H1 (cell line): ENCODE results near the gene ADGRG7. TPM values are rescaled to one million over a fixed set of nuclear protein-coding genes. Genes with fewer than 3 reads are reported as not detected.

Experiments
- CTCF ChIA-PET: fragments of 300-600 bp; sonication (Branson Sonifier 250); formaldehyde crosslinking; loops from one replicate; lab custom pipeline; 2021; ENCODE audit not compliant: partially characterized antibody; lab: Charles Lee
- POLR2A ChIA-PET: fragments of 300-600 bp; sonication (Branson Sonifier 250); formaldehyde crosslinking; loops from one replicate; lab custom pipeline; 2021; ENCODE audit warnings: inconsistent platforms; ENCODE audit not compliant: partially characterized antibody; lab: Charles Lee
- DNase-seq, 2 experiments: peaks; one replicate each; pipeline versions ENCODE4 v3.0.0 to v3.0.0-alpha.2; 2010 to 2022; ENCODE audit warnings: low spot score in 2 of 2, low read depth in 1 of 2, mixed read lengths in 1 of 2
- FAIRE-seq: peaks from 2 replicates; lab custom pipeline; 2011; peaks lifted over from hg19 to GRCh38; lab: Jason Lieb, UNC
- H2AFZ ChIP-seq: 2 replicates; pipeline ENCODE4 v1.8.1; 2012; ENCODE audit warnings: low read length, inconsistent platforms
- H2AK5ac ChIP-seq: 2 replicates; pipeline ENCODE4 v1.6.1; 2013; ENCODE audit warnings: low read depth, low read length
- H2BK120ac ChIP-seq: replicated peaks from 2 replicates; pipeline ENCODE3; 2013; ENCODE audit warnings: low read depth, low read length, inconsistent platforms
- H2BK12ac ChIP-seq: 2 replicates; pipeline ENCODE4 v1.6.1; 2013; ENCODE audit warnings: low read depth, low read length
- H2BK15ac ChIP-seq: 2 replicates; pipeline ENCODE4 v1.6.1; 2013; ENCODE audit warnings: low read length
- H2BK20ac ChIP-seq: 2 replicates; pipeline ENCODE4 v1.6.1; 2013; ENCODE audit warnings: low read length
- H2BK5ac ChIP-seq: 2 replicates; pipeline ENCODE4 v1.6.1; 2013; ENCODE audit warnings: low read depth, low read length
- H3K14ac ChIP-seq: 2 replicates; pipeline ENCODE4 v1.6.1; 2013; ENCODE audit warnings: inconsistent platforms; ENCODE audit not compliant: insufficient read length
- H3K18ac ChIP-seq: 2 replicates; pipeline ENCODE4 v1.6.1; 2013; ENCODE audit warnings: low read length; ENCODE audit errors: extremely low read depth
- H3K23ac ChIP-seq: 2 replicates; pipeline ENCODE4 v1.6.1; 2013; ENCODE audit warnings: inconsistent platforms; ENCODE audit not compliant: insufficient read length
- H3K23me2 ChIP-seq: 2 replicates; pipeline ENCODE4 v1.6.1; 2013; ENCODE audit warnings: low read depth, low read length
- H3K27ac ChIP-seq: 2 replicates; pipeline ENCODE4 v1.6.1; 2011; ENCODE audit warnings: low read depth, low read length, inconsistent platforms
- H3K27me3 ChIP-seq, 4 experiments: replicated peaks in 1 of 4; 1 replicate in 1 of 4; 2 replicates in 3 of 4; pipeline versions ENCODE4 v1.6.1 to v1.8.1; 2011 to 2013; ENCODE audit warnings: low read length in 3 of 4, mild to moderate bottlenecking in 3 of 4, inconsistent platforms in 2 of 4, mixed read lengths in 2 of 4, moderate library complexity in 1 of 4; ENCODE audit not compliant: control insufficient read depth in 3 of 4, insufficient read depth in 3 of 4; ENCODE audit errors: extremely low read depth in 1 of 4
- H3K36me3 ChIP-seq, 4 experiments: 2 replicates each; pipeline versions ENCODE4 v1.6.1 to v1.8.1; 2011 to 2013; ENCODE audit warnings: mild to moderate bottlenecking in 4 of 4, low read length in 3 of 4, moderate library complexity in 2 of 4, control low read depth in 1 of 4, inconsistent platforms in 1 of 4; ENCODE audit not compliant: insufficient read depth in 4 of 4, control insufficient read depth in 2 of 4
- H3K4ac ChIP-seq: replicated peaks from 2 replicates; pipeline ENCODE3; 2013; ENCODE audit warnings: low read length, low read depth, mixed read lengths, inconsistent platforms; ENCODE audit not compliant: insufficient read length
- H3K4me1 ChIP-seq, 4 experiments: replicated peaks in 1 of 4; 1 replicate in 1 of 4; 2 replicates in 3 of 4; pipeline versions ENCODE4 v1.6.1 to v1.8.1; 2011 to 2013; ENCODE audit warnings: low read length in 3 of 4, inconsistent platforms in 2 of 4, mixed read lengths in 1 of 4; ENCODE audit not compliant: insufficient read depth in 4 of 4, control insufficient read depth in 3 of 4
- H3K4me2 ChIP-seq, 2 experiments: 2 replicates each; pipeline versions ENCODE4 v1.6.1 to v1.8.1; 2011 to 2013; ENCODE audit warnings: low read depth in 2 of 2, low read length in 2 of 2, control low read depth in 1 of 2, inconsistent platforms in 1 of 2, mild to moderate bottlenecking in 1 of 2; ENCODE audit not compliant: insufficient read depth in 1 of 2
- H3K4me3 ChIP-seq, 4 experiments: fragments of 200-600, 300-600 bp in 1 of 4; sonication (generic), shearing (Covaris generic), sonication (Bioruptor Twin) in 1 of 4; 2 replicates each; pipeline versions ENCODE4 v1.5.1 to v1.8.1; 2011 to 2016; ENCODE audit warnings: low read length in 4 of 4, low read depth in 3 of 4, control low read depth in 2 of 4, inconsistent platforms in 2 of 4, mild to moderate bottlenecking in 2 of 4, mixed read lengths in 1 of 4, moderate library complexity in 1 of 4; ENCODE audit not compliant: insufficient read depth in 2 of 4; ENCODE audit errors: extremely low read depth in 1 of 4
- H3K56ac ChIP-seq: replicated peaks from 2 replicates; pipeline ENCODE3; 2013; ENCODE audit warnings: low read depth, mild to moderate bottlenecking, mixed read lengths, low read length, inconsistent platforms; ENCODE audit not compliant: insufficient read length
- H3K79me1 ChIP-seq: 2 replicates; pipeline ENCODE4 v1.6.1; 2013; ENCODE audit warnings: low read depth, low read length, control low read depth
- H3K79me2 ChIP-seq, 2 experiments: 2 replicates each; pipeline versions ENCODE4 v1.6.1 to v1.8.1; 2012 to 2013; ENCODE audit warnings: low read length in 2 of 2, mild to moderate bottlenecking in 2 of 2, inconsistent platforms in 1 of 2; ENCODE audit not compliant: insufficient read depth in 2 of 2, control insufficient read depth in 1 of 2
- H3K9ac ChIP-seq, 4 experiments: replicated peaks in 1 of 4; 1 replicate in 1 of 4; 2 replicates in 3 of 4; pipeline versions ENCODE4 v1.6.1 to v1.8.1; 2011 to 2013; ENCODE audit warnings: low read depth in 3 of 4, low read length in 3 of 4, control low read depth in 2 of 4, mild to moderate bottlenecking in 2 of 4, moderate library complexity in 2 of 4, inconsistent platforms in 1 of 4; ENCODE audit errors: extremely low read depth in 1 of 4
- H3K9me3 ChIP-seq, 2 experiments: 2 replicates each; pipeline versions ENCODE4 v1.6.1 to v1.8.1; 2012 to 2013; ENCODE audit warnings: mild to moderate bottlenecking in 2 of 2, moderate library complexity in 2 of 2, control low read depth in 1 of 2, inconsistent platforms in 1 of 2, low read depth in 1 of 2, low read length in 1 of 2, mixed read lengths in 1 of 2; ENCODE audit not compliant: insufficient read depth in 2 of 2
- H4K20me1 ChIP-seq, 2 experiments: replicated peaks in 1 of 2; 2 replicates each; pipeline versions ENCODE3 to v1.8.1; 2011 to 2013; ENCODE audit warnings: inconsistent platforms in 2 of 2, low read length in 2 of 2, mild to moderate bottlenecking in 1 of 2; ENCODE audit not compliant: insufficient read depth in 2 of 2, control insufficient read depth in 1 of 2
- H4K5ac ChIP-seq: 2 replicates; pipeline ENCODE4 v1.6.1; 2013; ENCODE audit warnings: low read length, low read depth, mixed read lengths, inconsistent platforms; ENCODE audit not compliant: insufficient read length
- H4K8ac ChIP-seq: 2 replicates; pipeline ENCODE4 v1.8.0; 2013; ENCODE audit warnings: mild to moderate bottlenecking, moderate library complexity, low read length, inconsistent platforms; ENCODE audit not compliant: insufficient read depth; ENCODE audit errors: extremely low read depth
- H4K91ac ChIP-seq: replicated peaks from 2 replicates; pipeline ENCODE3; 2013; ENCODE audit warnings: low read length, mixed read lengths, inconsistent platforms; ENCODE audit not compliant: insufficient read length
- BACH1 ChIP-seq: IDR thresholded peaks from 2 replicates; pipeline ENCODE4 v1.6.1; 2012; ENCODE audit warnings: low read length, improper control_type of control experiment
- BCL11A ChIP-seq, 2 experiments: IDR thresholded peaks; one replicate each; pipeline ENCODE4 v1.6.1; 2011; ENCODE audit warnings: low read depth in 2 of 2, low read length in 2 of 2, mild to moderate bottlenecking in 2 of 2
- CBX8 ChIP-seq: fragments of 300-800, 300-1000 bp; sonication (generic); IDR thresholded peaks from 2 replicates; pipeline ENCODE4 v1.7.1; 2016; ENCODE audit warnings: low read depth, low read length, borderline replicate concordance
- CTBP2 ChIP-seq: IDR thresholded peaks from 2 replicates; pipeline ENCODE4 v1.7.0; 2011; ENCODE audit warnings: borderline replicate concordance, mild to moderate bottlenecking, moderate library complexity, mixed read lengths, low read length; ENCODE audit not compliant: insufficient read depth, insufficient read length
- JUND ChIP-seq: IDR thresholded peaks from 2 replicates; pipeline ENCODE4 v1.6.1; 2011; ENCODE audit warnings: mild to moderate bottlenecking, improper control_type of control experiment, low read length
- MAX ChIP-seq: IDR thresholded peaks from 2 replicates; pipeline ENCODE4 v1.6.1; 2012; ENCODE audit warnings: inconsistent platforms
- RNF2 ChIP-seq: fragments of 200-900, 300-1000 bp; sonication (generic); IDR thresholded peaks from 2 replicates; pipeline ENCODE4 v1.7.1; 2016; ENCODE audit warnings: borderline replicate concordance, low read depth, mild to moderate bottlenecking, antibody characterized with exemption, low read length; ENCODE audit not compliant: poor library complexity, severe bottlenecking; ENCODE audit errors: missing control alignments
- WGBS, 2 experiments: shearing (Covaris generic) in 1 of 2; methylation state at CpG; one replicate each; pipeline versions ENCODE4 v1.1.6 to v1.1.7; 2013 to 2015; ENCODE audit warnings: low lambda C conversion rate in 2 of 2, mixed read lengths in 2 of 2, inconsistent platforms in 1 of 2, low coverage in 1 of 2, missing lambda C conversion rate in 1 of 2; ENCODE audit not compliant: insufficient replicate concordance in 2 of 2, insufficient coverage in 1 of 2, insufficient read length in 1 of 2; ENCODE audit errors: extremely low coverage in 1 of 2, missing lambda C conversion rate in 1 of 2; 5-methylcytosine and 5-hydroxymethylcytosine counted together
- polyA plus RNA-seq, 7 experiments: library from polyadenylated mRNA; depleted of rRNA in 3 of 7; stranded (reverse) in 5 of 7; unstranded in 2 of 7; fragments of >200 nt in 5 of 7; fragments of 200-250 nt in 2 of 7; gene quantifications; 1 replicate in 5 of 7; 2 replicates in 1 of 7; 4 replicates in 1 of 7; pipeline versions ENCODE4 v1.2.1 to v1.2.3, GENCODE V29; 2011 to 2013; ENCODE audit warnings: missing spikeins in 2 of 7, mixed read lengths in 2 of 7
- total RNA-seq: library from RNA; stranded (reverse); fragmentation: NEBNext Ultra II Directional; extraction: Animal tissue kit (Norgen Biotek cat#: 25700); gene quantifications from 2 replicates; pipeline ENCODE4 v1.2.1, GENCODE V29; 2021

ADGRG7 gene
- total and polyA plus RNA-seq, 2 of the 8 experiments (the other 6 are each of a cell fraction or from before 2014, with no cell fraction given) = not detected

- POLR2A ChIA-PET = interaction anchor here (1.0 to 2.0 kb wide), 4 partner anchors 9 to 347 kb away, joined by 3 to 6 read pairs (median 4); partner anchors contain the start of gene LNP1
- H4K20me1 ChIP-seq = no peaks in the 10 kb centered on the region
- TF ChIP-seq BCL11A (IDR thresholded peaks at IDR 0.05; ENCODE audit: low read depth in 2 of 2, low read length in 2 of 2) (no peak), JUND (no peak), MAX (no peak), BACH1 (no peak), CBX8 (no peak), CTBP2 (no peak), RNF2 (no peak)
Observed at GRCh38 chr3:100682056-100682853, 72.9 kb downstream of the ADGRG7 start.

More at GRCh38 chr3:100682056-100682853, 72.9 kb downstream of the ADGRG7 start:
- FAIRE-seq (no peak), DNase-seq (no peak)
- Histone ChIP-seq H3K79me2 (no peaks in the 10 kb centered on the region), H4K5ac (no peak overlapping the region), H2BK12ac (no peak overlapping the region), H3K23ac (no peak overlapping the region), H3K23me2 (no peaks in the 10 kb centered on the region), H3K9me3 (no peaks in the 10 kb centered on the region; a peak in 1 of 4 replicates), H2BK120ac (no peak overlapping the region), H3K4me3 (no peak overlapping the region), H3K56ac (no peak overlapping the region), H3K9ac (no peak overlapping the region), H4K8ac (peak overlapping the region; percentile 93), H2AK5ac (no peak overlapping the region), H2AFZ (peak overlapping the region; percentile 44; the same call in 1 of the 2 replicates), H3K4me2 (no peak overlapping the region), H2BK20ac (no peak overlapping the region), H3K4ac (no peak overlapping the region), H3K14ac (no peak overlapping the region), H2BK15ac (no peak overlapping the region), H3K27ac (no peak overlapping the region), H3K79me1 (no peaks in the 10 kb centered on the region), H3K36me3 (no peaks in the 10 kb centered on the region), H3K4me1 (no peaks in the 10 kb centered on the region), H4K91ac (no peak overlapping the region), H3K18ac (no peak overlapping the region; the same call in 1 of the 2 replicates), H2BK5ac (no peak overlapping the region), H3K27me3 (no peaks in the 10 kb centered on the region)
- WGBS, 2 experiments = 91% methylated on average over 24 of the region's 41 CpGs; no CpG with 5 or more reads in 1 of the 2 experiments
- CTCF ChIA-PET = interaction anchor here (0.7 kb wide), 1 partner anchor 14 kb away, joined by 3 read pairs; no protein-coding TSS in a partner anchor
